ENCODE data around the gene EXOC4. TPM values are rescaled to one million over a fixed set of nuclear protein-coding genes. Genes with fewer than 3 reads are reported as not detected.

The EXOC4 gene
- total RNA-seq, 1 donor from 2014 or later = 145 TPM

- no peaks in the 10 kb centered on the region for H3K9me3 Mint-ChIP-seq (ENCODE audit: low read depth)
- no peak overlapping the region for H3K27ac Mint-ChIP-seq
- no peaks in the 10 kb centered on the region for H3K36me3 Mint-ChIP-seq (ENCODE audit: insufficient read depth)
- no peak overlapping the region for H3K4me3 Mint-ChIP-seq (ENCODE audit: low read depth)
- no peak for DNase-seq (ENCODE audit: low spot score, unreplicated experiment)
- H3K4me1 Mint-ChIP-seq (ENCODE audit: low read depth) = no peaks in the 10 kb centered on the region
- no peak for TF ChIP-seq CTCF (IDR thresholded peaks at IDR 0.05; ENCODE audit: unreplicated experiment)
- H3K27me3 Mint-ChIP-seq = no peaks in the 10 kb centered on the region
Observed at GRCh38 chr7:133502498-133502897, 249.6 kb downstream of the EXOC4 start.

- H3K27me3 Mint-ChIP-seq = no peaks in the 10 kb centered on the region
- no peak for TF ChIP-seq CTCF (IDR thresholded peaks at IDR 0.05; ENCODE audit: unreplicated experiment)
- DNase-seq (ENCODE audit: low spot score, unreplicated experiment) = no peak
- H3K36me3 Mint-ChIP-seq (ENCODE audit: insufficient read depth) = no peaks in the 10 kb centered on the region
- H3K9me3 Mint-ChIP-seq (ENCODE audit: low read depth) = no peaks in the 10 kb centered on the region
- H3K27ac Mint-ChIP-seq = no peak overlapping the region
- H3K4me1 Mint-ChIP-seq (ENCODE audit: low read depth) = no peaks in the 10 kb centered on the region
- H3K4me3 Mint-ChIP-seq (ENCODE audit: low read depth) = no peak overlapping the region
Observed at GRCh38 chr7:133502972-133503371, 250.1 kb downstream of the EXOC4 start.

GRCh38 chr7:133504825-133505224, 251.9 kb downstream of the EXOC4 start:
- no peak overlapping the region for H3K27ac Mint-ChIP-seq
- DNase-seq (ENCODE audit: low spot score, unreplicated experiment) = no peak
- no peaks in the 10 kb centered on the region for H3K4me1 Mint-ChIP-seq (ENCODE audit: low read depth)
- no peak overlapping the region for H3K4me3 Mint-ChIP-seq (ENCODE audit: low read depth)
- H3K36me3 Mint-ChIP-seq (ENCODE audit: insufficient read depth) = peaks cover 3% of the 10 kb centered on the region
- no peak for TF ChIP-seq CTCF (IDR thresholded peaks at IDR 0.05; ENCODE audit: unreplicated experiment)
- no peaks in the 10 kb centered on the region for H3K27me3 Mint-ChIP-seq
- no peaks in the 10 kb centered on the region for H3K9me3 Mint-ChIP-seq (ENCODE audit: low read depth)

GRCh38 chr7:133509822-133510221, 256.9 kb downstream of the EXOC4 start:
- H3K9me3 Mint-ChIP-seq (ENCODE audit: low read depth) = peaks cover 3% of the 10 kb centered on the region
- H3K36me3 Mint-ChIP-seq (ENCODE audit: insufficient read depth) = peaks cover 8% of the 10 kb centered on the region
- no peaks in the 10 kb centered on the region for H3K27me3 Mint-ChIP-seq
- H3K4me1 Mint-ChIP-seq (ENCODE audit: low read depth) = no peaks in the 10 kb centered on the region
- no peak for DNase-seq (ENCODE audit: low spot score, unreplicated experiment)
- no peak overlapping the region for H3K27ac Mint-ChIP-seq
- TF ChIP-seq CTCF (IDR thresholded peaks at IDR 0.05; ENCODE audit: unreplicated experiment) = no peak
- no peak overlapping the region for H3K4me3 Mint-ChIP-seq (ENCODE audit: low read depth)

- Mint-ChIP-seq H3K4me1 (ENCODE audit: low read depth) (no peaks in the 10 kb centered on the region), H3K27ac (no peak overlapping the region), H3K36me3 (ENCODE audit: insufficient read depth) (peaks cover 8% of the 10 kb centered on the region), H3K9me3 (ENCODE audit: low read depth) (peaks cover 3% of the 10 kb centered on the region), H3K4me3 (ENCODE audit: low read depth) (no peak overlapping the region), H3K27me3 (no peaks in the 10 kb centered on the region)
- no peak for TF ChIP-seq CTCF (IDR thresholded peaks at IDR 0.05; ENCODE audit: unreplicated experiment)
- DNase-seq (ENCODE audit: low spot score, unreplicated experiment) = no peak
Observed at GRCh38 chr7:133510326-133511055, 257.6 kb downstream of the EXOC4 start.

All from progenitor cell of endocrine pancreas (in vitro differentiated cells).